Measurements from ENCODE around the gene KRTCAP2.
"Not testable (repeated sequence)": the region's sequence is repeated elsewhere in the genome, so short reads cannot be mapped to it uniquely, and the experiment has no call there.

KRTCAP2 gene

DNA sequence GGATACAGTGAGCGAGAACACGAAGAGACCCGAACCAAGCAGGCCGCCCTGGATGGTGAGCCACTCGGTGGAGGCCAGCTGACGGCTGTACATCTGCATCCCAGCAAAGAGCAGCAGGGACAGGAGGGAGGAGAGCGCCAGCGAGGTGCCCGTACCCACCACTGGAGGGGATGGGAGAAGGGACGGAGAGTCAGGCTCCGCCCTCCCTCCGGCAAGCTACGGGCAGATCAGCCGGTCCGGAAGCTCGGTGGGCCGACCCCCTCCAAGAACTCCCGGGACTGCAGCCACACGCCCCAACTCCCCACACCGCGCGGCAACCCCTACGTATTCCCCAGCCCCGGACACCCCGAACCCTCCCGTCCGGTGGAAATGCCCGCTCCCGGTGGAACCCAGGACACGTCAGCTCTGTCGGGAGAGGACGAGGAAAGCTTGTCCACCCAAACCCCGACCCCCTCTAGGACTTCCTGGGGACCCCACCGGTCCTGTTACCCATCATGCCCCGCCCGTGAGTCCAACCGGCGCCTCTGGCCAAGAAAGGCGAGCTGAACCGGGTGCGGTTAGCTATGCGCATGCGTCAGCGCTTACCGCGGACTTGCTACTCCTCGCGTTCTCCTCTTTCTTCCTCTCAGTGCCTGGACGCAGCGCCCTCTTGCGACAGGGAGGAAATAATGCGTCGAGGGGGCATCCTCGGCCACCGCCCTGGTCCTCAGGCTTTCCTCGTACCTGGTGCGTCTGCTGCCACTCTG lies at the start of gene KRTCAP2:
TSS of gene KRTCAP2 (minus strand) at position 573 of the 746 bp plus-strand sequence. CDS start at position 493, 80 bp downstream.
- DNase-seq, result peak; percentile 68 to 86

DNA sequence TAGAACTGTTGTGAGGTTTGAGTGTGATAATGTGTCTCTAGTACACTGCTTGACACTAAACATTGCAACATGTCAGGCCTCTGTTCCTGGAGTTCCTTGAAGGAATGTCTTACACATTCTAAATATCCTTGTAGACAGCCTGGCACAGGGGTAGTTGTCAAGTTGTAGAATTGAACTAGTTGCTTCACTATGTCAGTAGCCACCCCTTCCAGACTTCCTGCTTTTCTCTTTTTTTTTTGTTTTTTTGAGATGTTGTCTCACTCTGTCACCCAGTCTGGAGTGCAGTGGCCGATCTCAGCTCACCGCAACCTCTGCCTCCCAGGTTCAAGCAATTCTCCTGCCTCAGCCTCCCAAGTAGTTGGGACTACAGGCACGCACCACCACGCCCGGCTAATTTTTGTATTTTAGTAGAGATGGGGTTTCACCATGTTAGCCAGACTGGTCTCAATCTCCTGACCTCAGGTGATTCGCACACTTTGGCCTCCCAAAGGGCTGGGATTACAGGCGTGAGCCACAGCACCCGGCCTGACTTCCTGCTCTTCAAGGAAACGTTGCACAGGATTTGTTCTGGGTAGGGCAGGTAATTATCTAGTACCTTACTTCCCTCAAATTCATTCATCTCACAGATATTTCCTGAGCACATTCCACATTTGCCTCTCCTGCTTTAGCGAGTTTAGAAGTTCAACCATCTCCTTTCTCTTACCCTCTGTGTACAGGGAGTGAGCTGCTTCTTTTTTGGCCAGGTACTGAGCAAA lies 47.3 kb upstream of the KRTCAP2 start:
- DNase-seq, result not testable (repeated sequence)

DNA sequence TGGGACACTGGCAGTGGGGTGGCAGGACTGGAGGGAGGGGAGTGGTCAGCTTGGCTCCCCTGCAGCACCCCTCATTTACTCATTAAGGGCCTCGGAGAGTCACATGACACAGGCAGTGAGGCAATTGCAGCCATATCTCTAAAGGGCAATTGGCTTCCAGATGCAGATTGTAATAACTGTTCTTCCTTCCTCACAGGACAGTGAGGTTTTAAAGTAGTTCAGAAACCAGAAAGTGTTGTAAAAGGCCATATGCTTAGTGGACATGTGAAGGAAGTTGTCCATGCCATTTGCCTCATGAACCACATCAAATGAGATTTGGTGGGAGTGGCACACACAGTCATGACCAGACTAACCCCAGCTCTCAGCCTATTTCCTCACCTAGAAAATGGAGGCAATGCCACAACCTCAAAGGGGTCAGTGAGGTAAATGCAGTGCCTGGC lies 46.5 kb upstream of the KRTCAP2 start:
- no peak for DNase-seq

DNA sequence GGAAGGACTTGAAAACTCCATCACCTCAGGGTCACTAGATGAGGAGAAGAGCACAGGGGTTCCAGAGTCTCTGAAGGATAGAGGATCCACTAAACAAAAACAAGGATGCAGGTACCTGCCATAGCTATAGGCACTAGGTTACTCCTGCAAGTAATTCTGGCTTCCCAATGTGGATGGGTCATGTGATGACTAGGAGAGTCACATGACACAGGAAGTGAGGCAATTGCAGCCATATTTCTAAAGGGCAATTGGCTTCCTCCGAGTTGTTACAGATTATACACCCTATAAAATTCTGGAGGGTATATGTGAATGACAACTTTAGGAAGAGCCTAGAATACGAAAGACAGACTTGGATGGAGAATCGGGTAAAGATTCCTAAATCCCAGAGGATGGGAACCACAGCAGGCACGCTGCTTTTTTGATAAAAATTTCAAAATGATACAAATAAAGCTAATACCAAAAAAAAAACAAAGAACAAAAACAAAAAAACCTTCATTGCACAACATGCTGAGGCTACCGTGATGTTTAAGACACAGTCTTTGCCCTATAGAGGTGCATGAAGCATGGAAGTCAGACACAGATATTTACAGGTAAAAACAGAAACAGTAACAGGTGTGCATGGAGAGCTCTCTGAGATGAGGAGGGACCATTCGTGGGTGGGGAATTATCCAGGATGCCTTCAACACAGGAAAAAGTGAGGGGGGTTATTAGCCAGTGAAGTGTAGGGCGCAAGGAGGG lies 45.9 kb upstream of the KRTCAP2 start:
- DNase-seq, result no peak

DNA sequence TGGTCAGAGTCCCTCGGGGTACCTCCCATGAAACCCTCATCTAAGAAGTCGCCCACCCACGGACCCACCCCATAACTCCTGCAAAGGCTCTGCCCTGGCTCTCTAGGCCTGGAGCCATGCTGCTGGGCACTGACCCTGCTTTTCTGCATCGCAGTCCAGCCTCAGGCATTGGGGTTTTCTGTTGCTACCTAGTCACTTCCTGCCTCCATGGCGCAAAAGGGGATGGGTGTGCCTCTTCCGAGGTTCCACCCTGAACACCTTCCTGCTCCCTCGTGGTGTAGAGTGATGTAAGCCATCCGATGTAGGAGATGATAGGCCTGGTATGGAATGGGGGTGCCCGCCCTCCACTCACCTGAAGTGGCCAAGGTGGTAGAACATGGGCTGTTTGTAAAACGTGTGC lies 41.6 kb upstream of the KRTCAP2 start:
- DNase-seq, result not testable (repeated sequence)

DNA sequence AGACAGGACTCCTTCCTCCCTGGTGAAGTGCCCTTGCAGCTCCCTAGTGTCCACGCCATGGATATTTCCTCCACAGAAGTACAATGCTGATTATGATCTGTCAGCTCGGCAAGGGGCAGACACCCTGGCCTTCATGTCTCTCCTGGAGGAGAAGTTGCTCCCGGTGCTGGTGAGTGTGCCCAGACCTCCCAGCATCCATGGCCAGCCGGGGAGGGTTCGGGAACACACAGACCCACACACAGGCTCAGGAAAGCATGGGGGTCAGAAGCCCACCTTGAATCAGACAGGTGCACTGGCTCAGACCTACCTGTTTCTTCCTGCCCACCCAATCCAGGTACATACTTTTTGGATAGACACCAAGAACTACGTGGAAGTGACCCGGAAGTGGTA lies 38.9 kb upstream of the KRTCAP2 start:
- not testable (repeated sequence) for DNase-seq

DNA sequence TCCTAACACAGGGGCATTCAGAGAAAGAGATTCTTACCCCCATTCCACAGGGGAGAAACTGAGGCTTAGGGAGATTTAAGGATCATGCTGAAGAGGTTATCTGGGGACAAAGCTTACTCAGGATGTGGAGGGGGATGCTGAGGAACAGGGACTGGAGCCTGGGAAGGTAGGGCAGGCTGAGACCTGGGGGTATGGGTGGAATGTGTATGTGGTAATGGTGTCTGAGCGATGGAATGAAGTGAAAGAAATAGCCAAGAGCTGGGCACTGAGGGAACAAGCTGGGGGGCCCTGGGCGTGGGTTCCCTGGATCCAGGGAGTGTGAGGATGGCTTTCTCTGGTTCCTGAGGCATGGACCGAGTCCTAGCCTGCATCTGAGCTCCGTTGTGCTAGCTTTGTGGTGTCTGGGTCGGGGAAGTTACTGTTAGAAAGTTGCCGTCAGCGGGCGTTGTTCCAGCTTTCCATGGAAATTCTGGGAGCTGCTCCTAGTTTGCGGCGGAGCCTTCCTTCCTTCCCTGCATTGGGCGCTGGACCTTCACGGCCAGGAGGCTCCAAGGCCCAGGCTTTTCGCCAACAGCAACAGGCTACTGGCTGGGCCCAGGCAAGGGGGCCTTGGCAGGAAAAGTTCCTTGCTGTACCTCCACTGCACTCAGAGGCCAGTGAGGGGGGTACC lies 38.4 kb upstream of the KRTCAP2 start:
- not testable (repeated sequence) for DNase-seq

DNA sequence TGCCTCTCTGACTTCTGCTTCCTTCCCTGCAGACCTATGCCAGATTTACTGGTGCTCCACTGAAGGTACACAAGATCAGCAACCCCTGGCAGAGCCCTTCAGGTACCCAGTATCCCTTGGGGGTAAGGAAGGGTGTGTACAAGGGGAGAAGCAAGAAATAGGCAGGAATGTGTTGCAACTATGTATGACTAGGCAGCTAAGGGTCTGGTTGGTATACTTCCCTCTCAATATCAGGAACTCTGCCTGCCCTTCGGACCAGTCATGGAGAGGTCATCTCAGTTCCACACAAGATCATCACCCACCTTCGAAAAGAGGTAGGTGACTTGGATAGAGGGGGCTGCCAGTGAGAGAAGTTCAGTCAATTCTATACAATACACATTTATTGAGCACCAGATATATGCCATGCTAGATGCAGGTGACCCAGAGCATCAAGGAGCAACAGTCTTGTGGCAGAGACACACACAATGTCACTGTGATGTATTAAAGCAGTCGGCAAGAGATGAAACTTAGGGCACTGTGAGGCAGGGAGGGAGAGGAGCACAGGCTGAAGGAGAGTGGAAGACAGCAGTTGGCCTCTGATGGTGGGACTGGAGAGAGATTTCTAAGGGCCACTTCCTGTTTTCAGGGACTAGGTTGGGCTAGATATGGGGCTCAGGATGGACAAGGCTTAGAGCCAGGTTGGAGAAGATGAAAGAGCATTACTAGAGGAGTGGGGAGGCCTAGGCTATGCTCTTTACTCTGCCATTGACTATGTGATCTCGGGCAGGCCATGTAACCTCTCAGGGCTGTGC lies 37.4 kb upstream of the KRTCAP2 start:
- no peak for DNase-seq

DNA sequence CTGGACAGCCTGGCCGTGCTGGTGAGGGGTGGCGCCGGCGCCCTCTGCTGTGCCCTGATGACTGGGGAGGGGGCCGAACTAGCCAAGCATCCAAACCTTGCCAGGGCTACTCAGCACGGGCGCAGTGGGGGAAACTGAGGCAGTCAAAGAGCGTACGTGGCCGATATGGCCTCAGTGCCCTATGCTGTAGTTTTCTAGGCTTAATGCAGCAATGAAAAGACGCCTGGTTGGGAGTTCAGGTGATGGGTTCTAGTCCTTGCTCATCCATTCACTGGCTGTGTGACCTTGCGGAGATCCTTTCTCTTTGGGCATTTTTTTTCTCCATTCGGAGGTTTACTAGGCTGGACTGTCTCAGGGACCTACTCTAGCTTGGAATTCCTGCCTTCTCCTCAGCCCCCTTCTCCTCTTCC lies 36.2 kb upstream of the KRTCAP2 start:
- DNase-seq, result no peak

DNA sequence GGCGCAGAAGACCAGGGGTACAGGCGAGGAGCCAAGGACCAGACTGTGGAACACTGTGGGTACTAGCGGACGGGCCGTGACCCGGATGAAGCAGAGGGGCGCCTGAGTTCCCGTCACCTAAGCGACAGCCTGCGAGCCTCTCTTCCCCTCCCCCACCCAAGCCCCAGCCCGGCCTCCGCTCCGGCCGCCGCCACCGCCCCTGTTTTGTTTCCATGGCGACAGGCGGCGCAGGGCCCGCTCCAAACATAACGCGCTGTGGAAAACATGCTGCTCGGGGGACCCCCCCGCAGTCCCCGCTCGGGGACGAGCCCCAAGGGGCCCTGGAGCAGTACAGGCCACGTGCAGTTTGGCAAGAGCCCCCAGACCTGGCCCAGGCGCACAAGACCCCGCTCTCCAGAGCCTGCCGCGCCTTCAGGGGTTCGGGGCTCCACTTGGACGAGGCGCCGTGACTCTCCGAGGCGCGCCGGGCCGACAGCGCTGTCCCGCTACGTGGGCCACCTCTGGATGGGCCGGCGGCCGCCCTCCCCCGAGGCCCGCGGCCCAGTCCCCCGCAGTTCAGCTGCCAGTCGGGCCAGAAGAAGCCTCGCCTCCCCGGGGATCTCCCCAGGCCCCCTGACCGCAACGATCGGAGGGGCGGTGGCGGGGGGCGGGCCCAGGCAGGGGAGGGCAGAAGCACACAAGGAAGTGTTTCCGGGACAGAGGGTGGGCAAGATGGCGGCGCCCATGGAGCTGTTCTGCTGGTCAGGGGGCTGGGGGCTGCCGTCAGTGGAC lies 35.6 kb upstream of the KRTCAP2 start, which contains the start of gene MTX1:
TSS of gene MTX1 (plus strand) at position 155 of the 771 bp plus-strand sequence. CDS start at position 265, 110 bp downstream.
- DNase-seq, result peak; percentile 39 to 69

DNA sequence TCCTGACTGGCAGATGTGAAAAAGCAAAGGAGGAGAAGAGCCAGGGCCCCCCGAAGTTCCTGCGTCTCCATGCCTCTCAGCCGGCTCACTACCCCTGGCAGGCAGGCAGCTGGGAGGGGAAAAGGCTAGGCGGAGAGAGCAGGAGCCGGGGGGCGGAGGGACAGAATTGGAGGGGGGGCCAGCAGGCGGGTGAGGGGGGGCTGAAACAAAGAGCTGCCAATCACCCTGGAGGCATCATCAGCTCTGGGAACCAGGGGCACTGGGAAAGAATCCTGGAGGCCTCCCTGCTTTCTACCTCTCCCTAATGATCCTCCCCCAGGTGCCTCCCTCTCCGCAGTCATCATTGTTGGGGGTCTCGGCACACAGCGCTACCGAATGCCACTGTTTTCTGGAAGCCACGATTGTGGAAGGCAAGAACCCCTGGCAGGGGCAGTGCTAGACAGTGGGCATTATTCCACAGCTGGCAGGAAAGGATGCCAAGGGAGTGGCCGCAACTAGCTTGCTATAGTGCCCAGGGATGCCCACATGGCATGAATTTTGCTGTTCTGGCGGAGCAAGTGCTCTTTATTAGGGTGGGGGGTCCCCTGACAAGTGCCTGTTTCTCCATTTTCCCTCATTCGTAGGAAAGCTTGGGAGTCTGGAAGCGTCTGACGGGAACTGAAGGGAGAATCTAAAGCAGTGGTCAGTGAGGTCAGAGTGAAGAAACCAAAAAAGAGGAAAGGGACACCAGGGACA lies 34.9 kb upstream of the KRTCAP2 start, which contains the start of gene THBS3:
TSS of gene THBS3 (minus strand) at position 92 of the 735 bp plus-strand sequence. CDS start at position 71, 21 bp downstream.
- DNase-seq, result no peak

DNA sequence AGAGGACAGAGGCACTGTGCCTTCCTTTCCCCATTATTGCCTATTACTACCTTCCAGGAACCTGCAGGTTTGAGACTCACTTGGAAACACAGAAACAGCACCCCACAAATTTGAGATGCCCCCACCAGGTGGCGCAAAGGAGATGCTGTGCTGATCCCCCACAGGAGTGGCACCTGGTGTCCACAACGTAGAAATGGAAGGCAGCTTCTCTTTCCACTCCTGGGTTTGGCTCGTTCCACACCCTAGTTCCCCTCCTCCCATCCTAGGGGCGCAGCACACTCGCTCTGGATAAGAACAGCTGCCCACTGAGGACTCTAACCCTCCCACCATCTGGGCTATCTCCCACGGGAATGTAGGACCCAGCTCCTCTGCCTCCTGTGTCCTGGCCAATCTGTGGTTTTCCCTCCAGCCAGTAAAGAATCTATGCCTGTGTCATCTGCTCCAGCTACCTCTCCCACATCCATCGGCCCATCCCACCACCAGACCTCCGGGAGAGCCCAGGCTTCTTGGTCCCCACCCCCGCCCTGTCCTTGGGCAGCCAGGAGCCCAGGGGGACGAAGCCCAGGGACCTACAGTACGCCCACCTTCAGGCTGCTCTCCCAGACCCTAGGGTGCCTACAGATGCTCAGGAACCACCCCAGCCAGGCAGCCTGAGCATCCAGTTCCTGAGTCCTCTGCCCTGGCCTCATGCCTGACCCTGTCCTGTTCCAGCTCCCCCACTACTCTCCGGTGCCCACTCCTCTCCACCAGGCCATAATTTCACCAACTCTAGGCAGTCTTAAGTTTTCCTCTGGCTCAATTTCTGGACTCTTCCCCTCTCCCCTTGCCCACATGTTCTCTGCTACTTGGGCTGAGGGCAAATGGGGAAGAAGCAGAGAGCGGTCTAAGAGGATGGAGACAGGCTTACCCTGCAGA lies 34.0 kb upstream of the KRTCAP2 start:
- DNase-seq, result peak; percentile 48 to 70

DNA sequence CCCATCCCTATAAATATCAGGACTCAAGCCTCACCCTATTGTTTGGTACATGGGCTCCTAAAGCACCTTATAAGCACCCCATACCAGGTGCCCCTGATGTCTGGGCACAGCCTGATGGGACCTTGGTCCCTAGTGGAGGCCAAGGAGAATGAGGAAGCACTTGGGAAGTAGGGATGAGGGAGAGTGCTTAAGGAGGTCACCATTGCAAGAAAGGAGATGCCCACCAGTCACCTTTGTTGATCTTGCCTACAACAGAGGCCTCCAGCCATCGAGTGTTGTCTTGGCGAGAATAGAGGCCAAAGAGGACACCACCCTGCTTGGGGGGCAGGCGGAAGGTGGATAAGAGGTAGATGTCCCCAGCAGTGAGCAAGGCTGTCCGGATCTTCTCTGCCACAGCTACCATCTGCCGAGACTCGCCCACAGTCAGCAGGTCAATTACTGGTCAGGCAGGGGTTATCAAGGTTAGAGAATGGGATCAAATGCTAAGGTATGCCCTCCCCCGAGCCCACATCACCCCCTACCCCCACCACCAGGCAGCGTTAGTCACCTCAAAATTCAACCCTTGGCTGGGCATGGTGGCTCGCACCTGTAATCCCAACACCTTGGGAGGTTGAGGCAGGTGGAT lies 33.0 kb upstream of the KRTCAP2 start:
- DNase-seq, result no peak

DNA sequence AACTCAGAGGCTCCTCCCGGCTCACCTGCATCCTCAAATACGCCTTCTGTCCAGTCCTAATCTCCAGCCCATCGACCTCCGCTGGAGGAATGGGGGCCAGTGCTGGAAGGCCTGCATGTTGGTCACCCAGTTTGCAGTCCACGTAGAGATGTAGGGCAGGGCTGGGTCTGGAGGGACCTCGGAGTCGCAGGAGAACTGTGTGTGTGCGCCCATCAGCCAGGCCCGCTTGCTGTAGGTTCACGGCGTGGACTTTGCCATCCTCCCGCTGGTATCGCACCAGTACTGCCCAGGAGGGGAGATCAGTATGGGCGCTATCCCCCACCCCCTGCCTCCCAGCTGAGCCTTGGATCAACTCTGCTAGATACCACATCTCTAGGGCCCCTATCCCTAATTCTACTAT lies 31.9 kb upstream of the KRTCAP2 start:
- DNase-seq, result no peak

DNA sequence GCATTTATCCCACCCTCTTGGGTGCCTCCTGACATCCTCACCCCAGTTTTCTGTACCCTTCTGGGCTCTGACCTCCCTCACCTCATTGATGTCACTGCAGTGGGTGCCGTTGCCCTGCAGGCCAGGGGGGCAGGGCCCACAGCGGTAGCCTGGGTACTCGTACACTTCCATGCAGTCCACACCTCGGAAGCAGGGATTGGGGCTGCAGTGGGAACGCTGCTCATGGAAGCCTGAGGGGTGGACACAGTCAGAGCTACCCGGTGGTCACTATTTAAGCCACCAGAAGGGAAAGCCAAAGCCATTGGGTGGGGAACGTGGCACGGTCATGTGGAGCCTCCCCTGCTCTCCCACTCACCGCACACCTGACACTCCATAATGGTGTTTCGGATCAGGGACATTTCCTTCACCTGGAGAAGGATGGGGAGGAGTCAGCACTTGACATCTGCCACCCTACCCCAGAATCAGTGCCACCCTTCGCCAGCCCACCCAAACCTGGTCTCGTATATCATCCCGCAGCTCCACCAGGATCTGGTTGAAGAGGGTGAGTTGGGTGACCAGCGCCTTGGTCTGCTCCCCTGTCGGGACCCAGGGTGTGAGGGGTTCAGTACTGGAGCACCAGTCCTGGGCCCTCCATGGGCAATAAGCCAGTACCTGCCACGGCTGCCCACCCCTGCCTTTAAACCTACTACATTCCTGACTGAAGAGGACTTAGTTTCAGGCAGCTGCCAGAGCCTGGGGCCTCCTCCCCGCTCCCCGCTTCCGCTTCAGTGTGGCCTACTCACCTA lies 29.8 kb upstream of the KRTCAP2 start:
- no peak for DNase-seq

DNA sequence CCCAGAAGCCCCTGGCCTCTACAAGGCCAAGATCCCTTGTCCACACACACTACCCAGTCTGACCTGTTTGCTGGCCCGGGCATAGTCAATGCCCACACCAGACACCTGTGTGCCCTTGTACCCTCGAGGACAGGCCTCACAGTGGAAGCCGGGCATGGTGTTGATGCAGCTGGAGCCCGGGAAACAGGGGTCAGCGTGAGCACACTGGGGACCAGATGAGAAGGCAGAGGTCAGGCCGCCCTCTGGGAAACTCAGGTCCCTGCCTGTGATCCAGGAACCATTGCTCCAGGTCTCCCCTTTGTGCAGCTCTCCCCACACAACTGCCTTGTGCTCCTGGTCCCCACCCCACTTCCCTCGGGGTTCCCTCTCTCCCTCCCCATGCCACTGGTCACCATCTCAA lies 29.1 kb upstream of the KRTCAP2 start:
- no peak for DNase-seq

DNA sequence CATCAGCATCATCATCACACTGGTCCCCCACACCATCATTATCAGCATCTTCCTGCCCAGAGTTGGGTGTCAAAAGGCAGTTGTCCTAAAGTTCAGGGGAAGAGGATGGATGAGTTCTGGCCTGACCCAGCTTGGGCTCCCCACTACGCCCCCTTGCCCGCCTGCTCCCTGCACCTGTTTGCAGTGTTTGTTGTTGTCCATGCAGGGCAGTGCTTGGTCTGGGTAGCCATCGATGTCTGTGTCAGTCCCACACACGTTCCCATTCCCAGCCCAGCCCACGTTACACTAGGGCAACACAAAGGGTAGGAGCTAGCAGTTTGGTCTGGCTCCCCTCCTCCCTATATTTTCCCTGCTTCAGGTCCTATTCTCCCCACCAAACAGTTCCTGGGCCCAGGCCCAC lies 27.8 kb upstream of the KRTCAP2 start:
- no peak for DNase-seq

DNA sequence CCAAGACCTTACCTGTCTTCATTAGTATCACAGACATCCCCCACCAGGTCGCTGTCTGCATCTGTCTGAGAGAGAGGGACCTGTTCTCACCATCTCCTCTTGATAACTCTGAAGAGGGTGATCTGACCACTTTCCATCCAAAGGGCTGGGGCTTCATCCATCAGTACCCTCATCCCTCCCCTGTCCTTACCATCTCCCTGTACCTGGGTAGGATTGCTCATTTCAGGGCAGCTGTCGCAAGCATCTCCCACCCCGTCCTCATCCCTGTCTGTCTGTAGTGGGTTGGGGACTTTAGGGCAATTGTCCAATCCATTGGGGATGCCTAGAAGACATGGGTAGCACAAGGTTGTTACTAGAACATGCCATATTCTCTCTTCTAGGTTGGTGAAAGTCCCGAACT lies 26.7 kb upstream of the KRTCAP2 start:
- no peak for DNase-seq

All from SW 1271 (cell line).